Activated B cell treated with CpG ODN at 0.5 μM for 24 hours (primary cell): ENCODE results near the gene R3HDM1. TPM values are rescaled to one million over a fixed set of nuclear protein-coding genes. Genes with fewer than 3 reads are reported as not detected.

Experiments used
- ATAC-seq: fragments of 200-7000 bp; cut with Tn5 transposase; one replicate; pipeline ENCODE4 v1.10.0; 2021; ENCODE audit warnings: low read depth, mild to moderate bottlenecking, moderate library complexity
- CTCF ChIA-PET: fragments of 350-600 bp; sonication (Branson Sonifier 250); formaldehyde crosslinking; loops from one replicate; lab custom pipeline; 2021; ENCODE audit warnings: antibody characterized with exemption; lab: Charles Lee
- POLR2A ChIA-PET: fragments of 350-600 bp; sonication (Branson Sonifier 250); formaldehyde crosslinking; loops from one replicate; lab custom pipeline; 2021; ENCODE audit warnings: antibody characterized with exemption; lab: Charles Lee
- DNase-seq: peaks from one replicate; pipeline ENCODE4 v3.0.0; 2022
- H3K27ac Mint-ChIP-seq: one replicate; pipeline ENCODE4 v1.8.0; 2020; ENCODE audit warnings: mixed read lengths
- H3K27me3 Mint-ChIP-seq: one replicate; pipeline ENCODE4 v1.8.0; 2021; ENCODE audit warnings: mixed read lengths
- H3K36me3 Mint-ChIP-seq: one replicate; pipeline ENCODE4 v1.8.0; 2021; ENCODE audit warnings: low read depth, mixed read lengths
- H3K4me1 Mint-ChIP-seq: one replicate; pipeline ENCODE4 v1.8.0; 2021; ENCODE audit warnings: mixed read lengths
- H3K4me3 Mint-ChIP-seq: one replicate; pipeline ENCODE4 v1.8.0; 2020; ENCODE audit warnings: mild to moderate bottlenecking, mixed read lengths
- H3K9me3 Mint-ChIP-seq: one replicate; pipeline ENCODE4 v1.8.0; 2020; ENCODE audit warnings: mixed read lengths
- CTCF ChIP-seq: fragments of 200-600 bp; IDR thresholded peaks from one replicate; pipeline ENCODE4 v1.8.0; 2022; ENCODE audit warnings: antibody characterized with exemption, mild to moderate bottlenecking
- intact Hi-C: fragments of 100-400 bp; cut with micrococcal nuclease; formaldehyde crosslinking; loops from one replicate; pipeline ENCODE4 v1.15.1; 2024
- total RNA-seq: library from RNA; stranded (reverse); gene quantifications from 2 replicates; pipeline ENCODE4 v1.2.3, GENCODE V29; 2022

Gene R3HDM1
- total RNA-seq, 1 donor from 2014 or later, result 49.8 TPM

DNA sequence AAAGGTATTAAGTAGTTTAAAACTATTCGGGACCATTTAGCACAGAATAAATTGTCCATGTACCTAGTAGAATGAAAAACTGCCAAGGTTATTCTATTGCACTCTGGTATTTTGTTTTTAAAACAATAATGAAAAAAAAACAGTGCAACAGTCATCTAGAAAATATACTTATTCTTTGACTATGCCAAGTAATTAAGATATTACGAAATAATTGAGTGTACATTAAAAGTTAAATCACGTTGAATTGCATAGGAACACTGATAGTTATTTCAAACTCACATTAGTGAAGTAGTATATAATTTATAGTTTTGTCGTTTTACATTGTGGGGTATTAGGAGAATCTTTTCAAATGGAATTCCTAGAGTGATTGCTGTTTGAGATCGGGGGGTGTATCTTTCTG lies 20.1 kb downstream of the R3HDM1 start:
- Mint-ChIP-seq H3K36me3 (peaks cover 4% of the 10 kb centered on the region), H3K4me1 (peaks cover 10% of the 10 kb centered on the region), H3K9me3 (no peaks in the 10 kb centered on the region), H3K27ac (no peak overlapping the region), H3K4me3 (no peak overlapping the region), H3K27me3 (no peaks in the 10 kb centered on the region)
- intact Hi-C loops, result no loop called here
- ChIA-PET POLR2A (no interaction called here), CTCF (no interaction called here)
- ATAC-seq, result no peak
- DNase-seq, result no peak
- TF ChIP-seq CTCF, result no peak

GRCh38 chr2:135552887-135553286 lies 21.6 kb downstream of the R3HDM1 start:
- Mint-ChIP-seq H3K27me3 (no peaks in the 10 kb centered on the region), H3K4me3 (no peak overlapping the region), H3K36me3 (peaks cover 9% of the 10 kb centered on the region), H3K4me1 (peaks cover 10% of the 10 kb centered on the region), H3K27ac (no peak overlapping the region), H3K9me3 (no peaks in the 10 kb centered on the region)
- CTCF ChIA-PET, result no interaction called here
- intact Hi-C loops, result no loop called here
- POLR2A ChIA-PET, result no interaction called here
- TF ChIP-seq CTCF, result no peak
- ATAC-seq, result no peak
- DNase-seq, result no peak

DNA sequence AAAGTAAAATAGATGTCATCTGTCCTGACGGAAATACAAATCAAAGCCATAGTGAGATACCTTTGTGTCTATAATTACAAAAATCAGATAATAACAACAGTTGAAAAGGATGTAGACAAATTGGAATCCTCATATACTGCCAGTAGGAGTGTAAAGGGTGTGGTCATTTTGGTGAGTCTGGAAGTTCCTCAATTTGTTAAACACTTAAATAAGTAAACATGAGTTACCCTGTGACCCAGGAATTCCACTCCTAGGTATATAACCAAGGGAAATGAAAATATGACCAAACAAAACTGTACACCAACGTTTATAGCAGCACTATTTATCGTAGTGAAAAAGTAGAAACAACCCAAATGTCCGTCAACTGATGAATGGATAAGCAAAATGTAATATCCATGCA lies 24.0 kb downstream of the R3HDM1 start:
- no peak for ATAC-seq

GRCh38 chr2:135557530-135557929 lies 26.2 kb downstream of the R3HDM1 start:
- H3K4me3 Mint-ChIP-seq, result no peak overlapping the region
- POLR2A ChIA-PET, result no interaction called here
- peaks cover 12% of the 10 kb centered on the region for H3K4me1 Mint-ChIP-seq
- intact Hi-C loops, result no loop called here
- no peaks in the 10 kb centered on the region for H3K27me3 Mint-ChIP-seq
- CTCF ChIA-PET, result no interaction called here
- DNase-seq (no peak), ATAC-seq (no peak)
- peaks cover 12% of the 10 kb centered on the region for H3K36me3 Mint-ChIP-seq
- H3K9me3 Mint-ChIP-seq, result no peaks in the 10 kb centered on the region
- no peak overlapping the region for H3K27ac Mint-ChIP-seq
- no peak for TF ChIP-seq CTCF

More for the DNA sequence above, 24.0 kb downstream of the R3HDM1 start:
- DNase-seq, result no peak
- intact Hi-C loops, result no loop called here
- no peaks in the 10 kb centered on the region for H3K27me3 Mint-ChIP-seq
- no peak overlapping the region for H3K27ac Mint-ChIP-seq
- TF ChIP-seq CTCF, result no peak
- no peaks in the 10 kb centered on the region for H3K9me3 Mint-ChIP-seq
- CTCF ChIA-PET, result no interaction called here
- peaks cover 12% of the 10 kb centered on the region for H3K4me1 Mint-ChIP-seq
- H3K4me3 Mint-ChIP-seq, result no peak overlapping the region
- H3K36me3 Mint-ChIP-seq, result peaks cover 12% of the 10 kb centered on the region
- POLR2A ChIA-PET, result no interaction called here

DNA sequence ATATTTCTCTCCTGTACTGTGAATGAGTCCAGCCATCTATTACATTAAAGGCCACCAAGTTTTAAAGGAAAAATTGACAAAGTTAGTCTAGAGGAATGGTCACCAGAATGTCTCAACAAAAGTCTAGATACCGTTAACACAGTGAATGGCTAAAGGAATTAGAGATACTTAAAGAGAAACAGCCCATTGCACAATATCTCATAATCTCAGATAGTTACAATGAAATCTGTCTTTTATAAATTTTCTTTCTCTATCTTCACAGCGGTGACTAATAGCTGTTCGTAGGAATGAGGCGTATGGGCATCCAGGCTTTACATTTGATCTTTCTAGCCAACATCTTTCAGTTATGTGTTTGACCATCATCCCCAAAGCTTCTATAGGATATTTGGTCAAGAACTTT lies 30.6 kb downstream of the R3HDM1 start:
- ATAC-seq (no peak), DNase-seq (no peak)
- CTCF ChIA-PET, result no interaction called here
- TF ChIP-seq CTCF, result no peak
- Mint-ChIP-seq H3K27me3 (no peaks in the 10 kb centered on the region), H3K9me3 (no peaks in the 10 kb centered on the region), H3K27ac (no peak overlapping the region), H3K4me1 (peaks cover 1% of the 10 kb centered on the region), H3K36me3 (peaks cover 20% of the 10 kb centered on the region), H3K4me3 (no peak overlapping the region)
- intact Hi-C loops, result no loop called here
- POLR2A ChIA-PET, result no interaction called here
